Vagina (tissue), 2 donors: ENCODE measurements around the gene HSCB.

Experiments
- CTCF ChIP-seq, 3 experiments: fragments of 450-650 bp in 2 of 3; fragments of 200-600 bp in 1 of 3; sonication (generic) in 1 of 3; IDR thresholded peaks; one replicate each; pipeline ENCODE4 v1.5.1; 2017 to 2019; ENCODE audit warnings: antibody characterized with exemption in 3 of 3, mild to moderate bottlenecking in 2 of 3, moderate library complexity in 2 of 3
- POLR2A ChIP-seq, 2 donors: fragments of 450-650 bp; IDR thresholded peaks; one replicate each; pipeline ENCODE4 v1.6.1; 2017; ENCODE audit warnings: antibody characterized with exemption in 2 of 2, mild to moderate bottlenecking in 2 of 2, moderate library complexity in 2 of 2

- TF ChIP-seq POLR2A (IDR thresholded peaks at IDR 0.05) (no peak), CTCF (IDR thresholded peaks at IDR 0.05) (no peak)
These were observed 52.2 kb downstream of the HSCB start for GRCh38 chr22:28793976-28794584.
